Thyroid gland (tissue), 4 donors: ENCODE data around the gene RPAP2. TPM values are rescaled to one million over a fixed set of nuclear protein-coding genes. Genes with fewer than 3 reads are reported as not detected.

ENCODE experiments used
- DNase-seq, 2 donors: peaks; one replicate each; pipeline ENCODE4 v3.0.0-alpha.2; 2019
- H3K27ac ChIP-seq, 3 donors: fragments of 200-600 bp; sonication (generic); 1 replicate in 2 of 3; 2 replicates in 1 of 3; pipeline ENCODE4 v1.5.1; 2016 to 2019; ENCODE audit warnings: mild to moderate bottlenecking in 1 of 3, moderate library complexity in 1 of 3
- H3K27me3 ChIP-seq: fragments of 200-600 bp; sonication (generic); one replicate; pipeline ENCODE4 v1.5.1; 2019
- H3K36me3 ChIP-seq, 2 donors: fragments of 200-600 bp; sonication (generic); one replicate each; pipeline ENCODE4 v1.5.1; 2016 to 2019
- H3K4me1 ChIP-seq, 2 donors: fragments of 200-600 bp; sonication (generic); one replicate each; pipeline ENCODE4 v1.5.1; 2017 to 2019
- H3K4me3 ChIP-seq, 3 donors: fragments of 200-600 bp; sonication (generic); replicated peaks in 1 of 3; 1 replicate in 2 of 3; 2 replicates in 1 of 3; pipeline ENCODE4 v1.5.1; 2016; ENCODE audit warnings: mild to moderate bottlenecking in 1 of 3
- H3K9me3 ChIP-seq: fragments of 200-600 bp; sonication (generic); one replicate; pipeline ENCODE4 v1.5.1; 2017
- CTCF ChIP-seq, 6 experiments: fragments of 200-600 bp in 3 of 6; fragments of 450-650 bp in 3 of 6; sonication (generic) in 3 of 6; IDR thresholded peaks; one replicate each; pipeline ENCODE4 v1.5.1; 2016 to 2019; ENCODE audit warnings: antibody characterized with exemption in 6 of 6, mild to moderate bottlenecking in 2 of 6, inconsistent platforms in 1 of 6, moderate library complexity in 1 of 6
- POLR2A ChIP-seq, 2 donors: fragments of 450-650 bp; IDR thresholded peaks; one replicate each; pipeline ENCODE4 v1.6.1; 2017; ENCODE audit warnings: antibody characterized with exemption in 2 of 2, mild to moderate bottlenecking in 2 of 2, moderate library complexity in 1 of 2
- WGBS, 2 donors: methylation state at CpG; one replicate each; pipeline ENCODE4 v1.1.5; 2017; 5-methylcytosine and 5-hydroxymethylcytosine counted together
- intact Hi-C: fragments of 100-400 bp; cut with DNase I; formaldehyde crosslinking; loops from one replicate; pipeline ENCODE4 v1.15.1; 2023
- total RNA-seq, 4 donors: library from RNA; depleted of rRNA; stranded (reverse); fragments of >200 nt; gene quantifications; one replicate each; pipeline ENCODE4 v1.2.3, GENCODE V29; 2016

The RPAP2 gene
- total RNA-seq, 4 donors from 2014 or later: 8.7 to 28.0 (median 17.6) TPM

GRCh38 chr1:92310185-92310597 is 11.3 kb downstream of the RPAP2 start:
- Histone ChIP-seq H3K4me3 (no peak overlapping the region), H3K27ac (no peak overlapping the region), H3K9me3 (no peaks in the 10 kb centered on the region), H3K36me3 (peaks cover 4 to 15% of the 10 kb centered on the region in 2 donors), H3K27me3 (no peaks in the 10 kb centered on the region), H3K4me1 (no peaks in the 10 kb centered on the region)
- no peak for TF ChIP-seq POLR2A (IDR thresholded peaks at IDR 0.05)
- TF ChIP-seq CTCF (IDR thresholded peaks at IDR 0.05): peak in 3 of 6 experiments; percentile 45 to 59 (median 52)
- DNase-seq: no peak
- intact Hi-C loops: no loop called here

GRCh38 chr1:92314024-92314423 is 15.2 kb downstream of the RPAP2 start:
- H3K36me3 ChIP-seq: no peaks in the 10 kb centered on the region
- no peak overlapping the region for H3K27ac ChIP-seq
- H3K27me3 ChIP-seq: no peaks in the 10 kb centered on the region
- 94 to 98% methylated on average over 1 of the region's 1 CpG for WGBS, 2 donors
- TF ChIP-seq POLR2A (IDR thresholded peaks at IDR 0.05) (no peak), CTCF (IDR thresholded peaks at IDR 0.05) (no peak)
- no peaks in the 10 kb centered on the region for H3K9me3 ChIP-seq
- no peaks in the 10 kb centered on the region for H3K4me1 ChIP-seq
- no peak overlapping the region for H3K4me3 ChIP-seq
- intact Hi-C loops: no loop called here
- no peak for DNase-seq

- DNase-seq: no peak
- no peaks in the 10 kb centered on the region for H3K9me3 ChIP-seq
- TF ChIP-seq CTCF (IDR thresholded peaks at IDR 0.05) (no peak), POLR2A (IDR thresholded peaks at IDR 0.05) (no peak)
- peaks cover 0 to 8% of the 10 kb centered on the region in 2 donors for H3K36me3 ChIP-seq
- no peak overlapping the region for H3K4me3 ChIP-seq
- no peak overlapping the region for H3K27ac ChIP-seq
- intact Hi-C loops: no loop called here
- WGBS, 2 donors: 84 to 90% methylated on average over 6 of the region's 6 CpGs
- H3K27me3 ChIP-seq: no peaks in the 10 kb centered on the region
- H3K4me1 ChIP-seq: no peaks in the 10 kb centered on the region
Observed at GRCh38 chr1:92315766-92316599, 17.1 kb downstream of the RPAP2 start.

GRCh38 chr1:92317836-92318493 is 19.1 kb downstream of the RPAP2 start:
- H3K36me3 ChIP-seq: peaks cover 0 to 8% of the 10 kb centered on the region in 2 donors
- H3K27me3 ChIP-seq: no peaks in the 10 kb centered on the region
- intact Hi-C loops: no loop called here
- TF ChIP-seq CTCF (IDR thresholded peaks at IDR 0.05) (no peak), POLR2A (IDR thresholded peaks at IDR 0.05) (no peak)
- H3K4me3 ChIP-seq: no peak overlapping the region
- 72 to 73% methylated on average over 3 of the region's 3 CpGs for WGBS, 2 donors
- H3K9me3 ChIP-seq: no peaks in the 10 kb centered on the region
- no peaks in the 10 kb centered on the region for H3K4me1 ChIP-seq
- no peak for DNase-seq
- H3K27ac ChIP-seq: no peak overlapping the region
